GM21390 (cell line): ENCODE measurements around the gene RHOV.
A peak's percentile ranks its signal among the peaks of the same experiment; 100 is the strongest.

ENCODE experiments used
- ATAC-seq: cut with Tn5 transposase; IDR thresholded peaks from one replicate; pipeline ENCODE4 v1.9.1; 2021; ENCODE audit not compliant: unreplicated experiment

The RHOV gene

GRCh38 chr15:40904552-40905201 lies 30.6 kb upstream of the RHOV start:
- ATAC-seq: no peak

- no peak for ATAC-seq
Measured at GRCh38 chr15:40902605-40903561, 28.8 kb upstream of the RHOV start.

- ATAC-seq: no peak
Measured at GRCh38 chr15:40901053-40901443, 27.0 kb upstream of the RHOV start.

- no peak for ATAC-seq
Measured at GRCh38 chr15:40900256-40901052, 26.4 kb upstream of the RHOV start.

GRCh38 chr15:40899536-40900207 lies 25.6 kb upstream of the RHOV start:
- ATAC-seq: no peak

- peak; percentile 32 for ATAC-seq
Measured at GRCh38 chr15:40894681-40895448, 20.8 kb upstream of the RHOV start.

- peak; percentile 81 for ATAC-seq
Measured at GRCh38 chr15:40893733-40894680, 20.0 kb upstream of the RHOV start, which contains the start of gene VPS18. VPS18 (plus strand) TSS chr15:40894450; CDS start chr15:40894769, 319 bp downstream.

GRCh38 chr15:40893019-40893670 lies 19.1 kb upstream of the RHOV start:
- ATAC-seq: no peak

GRCh38 chr15:40892447-40893012 lies 18.5 kb upstream of the RHOV start:
- ATAC-seq: no peak

- ATAC-seq: no peak
Measured at GRCh38 chr15:40891810-40892446, 17.9 kb upstream of the RHOV start.

GRCh38 chr15:40891138-40891537 lies 17.1 kb upstream of the RHOV start:
- ATAC-seq: no peak

- ATAC-seq: no peak
Measured at GRCh38 chr15:40889112-40889511, 15.1 kb upstream of the RHOV start.

GRCh38 chr15:40886586-40886985 lies 12.6 kb upstream of the RHOV start:
- no peak for ATAC-seq

- ATAC-seq: no peak
Measured at GRCh38 chr15:40881351-40881750, 7.3 kb upstream of the RHOV start.

GRCh38 chr15:40879609-40880008 lies 5.6 kb upstream of the RHOV start:
- ATAC-seq: no peak

GRCh38 chr15:40878785-40879184 lies 4.8 kb upstream of the RHOV start:
- no peak for ATAC-seq

- no peak for ATAC-seq
Measured at GRCh38 chr15:40877694-40878093, 3.7 kb upstream of the RHOV start.
